Esophagus muscularis mucosa (tissue), 4 donors: ENCODE measurements around the gene ASB10. TPM values are rescaled to one million over a fixed set of nuclear protein-coding genes. Genes with fewer than 3 reads are reported as not detected.

Source experiments
- DNase-seq: peaks from one replicate; pipeline ENCODE4 v3.0.0-alpha.2; 2017; ENCODE audit errors: extremely low spot score
- H3K27ac ChIP-seq, 4 donors: fragments of 200-600 bp; sonication (generic); replicated peaks in 1 of 4; 1 replicate in 3 of 4; 2 replicates in 1 of 4; pipeline ENCODE4 v1.5.1; 2016 to 2019; ENCODE audit warnings: mild to moderate bottlenecking in 1 of 4
- H3K27me3 ChIP-seq, 4 donors: fragments of 200-600 bp; sonication (generic); one replicate each; pipeline versions ENCODE4 v1.5.1 to v1.6.0; 2016 to 2019
- H3K36me3 ChIP-seq, 4 donors: fragments of 200-600 bp; sonication (generic); one replicate each; pipeline ENCODE4 v1.5.1; 2016 to 2019
- H3K4me1 ChIP-seq, 4 donors: fragments of 200-600 bp; sonication (generic); one replicate each; pipeline ENCODE4 v1.5.1; 2016 to 2019
- H3K4me3 ChIP-seq, 4 donors: fragments of 200-600 bp; sonication (generic); 1 replicate in 2 of 4; 2 replicates in 2 of 4; pipeline ENCODE4 v1.5.1; 2016 to 2019; ENCODE audit warnings: mild to moderate bottlenecking in 4 of 4, moderate library complexity in 1 of 4
- H3K9me3 ChIP-seq, 4 donors: fragments of 200-600 bp; sonication (generic); 1 replicate in 3 of 4; 2 replicates in 1 of 4; pipeline ENCODE4 v1.5.1; 2016 to 2019
- CTCF ChIP-seq, 3 experiments: fragments of 200-600 bp in 2 of 3; fragments of 450-650 bp in 1 of 3; sonication (generic) in 2 of 3; IDR thresholded peaks; one replicate each; pipeline ENCODE4 v1.5.1; 2017 to 2019; ENCODE audit warnings: antibody characterized with exemption in 3 of 3, mild to moderate bottlenecking in 2 of 3, moderate library complexity in 1 of 3
- EP300 ChIP-seq: sonication (generic); formaldehyde crosslinking; IDR thresholded peaks from one replicate; pipeline ENCODE4 v1.6.1; 2017; ENCODE audit warnings: antibody characterized with exemption
- POLR2A ChIP-seq: fragments of 450-650 bp; IDR thresholded peaks from one replicate; pipeline ENCODE4 v1.6.1; 2017; ENCODE audit warnings: antibody characterized with exemption, moderate library complexity, mild to moderate bottlenecking, low read depth
- POLR2AphosphoS5 ChIP-seq, 2 donors: sonication (generic); formaldehyde crosslinking; IDR thresholded peaks; one replicate each; pipeline ENCODE4 v1.6.1; 2017; ENCODE audit warnings: antibody characterized with exemption in 2 of 2
- WGBS: methylation state at CpG from one replicate; pipeline ENCODE4 v1.1.5; 2018; 5-methylcytosine and 5-hydroxymethylcytosine counted together
- intact Hi-C: fragments of 100-400 bp; cut with DNase I; formaldehyde crosslinking; loops from one replicate; pipeline ENCODE4 v1.15.1; 2023
- total RNA-seq, 4 donors: library from RNA; depleted of rRNA; stranded (reverse); fragments of >200 nt; gene quantifications; one replicate each; pipeline versions ENCODE4 v1.1.0 to v1.2.1, GENCODE V29; 2016

ASB10 gene
- total RNA-seq, 4 donors from 2014 or later = not detected

GRCh38 chr7:151137076-151137675 lies 49.9 kb downstream of the ASB10 start:
- intact Hi-C loops = no loop called here
- Histone ChIP-seq H3K4me1 (peaks cover 0 to 17% (median 0%) of the 10 kb centered on the region in 4 donors), H3K36me3 (peaks cover 33 to 100% (median 90%) of the 10 kb centered on the region in 4 donors), H3K4me3 (no peak overlapping the region), H3K9me3 (no peaks in the 10 kb centered on the region), H3K27ac (no peak overlapping the region), H3K27me3 (no peaks in the 10 kb centered on the region)
- 86% methylated on average over 22 of the region's 22 CpGs for WGBS
- TF ChIP-seq POLR2A (no peak), CTCF (IDR thresholded peaks at IDR 0.05) (no peak), POLR2AphosphoS5 (IDR thresholded peaks at IDR 0.05) (no peak), EP300 (no peak)
- DNase-seq = no peak

- Histone ChIP-seq H3K27ac (no peak overlapping the region), H3K27me3 (no peaks in the 10 kb centered on the region), H3K4me1 (peaks cover 0 to 17% (median 3%) of the 10 kb centered on the region in 4 donors), H3K9me3 (no peaks in the 10 kb centered on the region), H3K36me3 (peaks cover 33 to 100% (median 90%) of the 10 kb centered on the region in 4 donors), H3K4me3 (no peak overlapping the region)
- DNase-seq = no peak
- TF ChIP-seq EP300 (no peak), CTCF (IDR thresholded peaks at IDR 0.05) (no peak), POLR2A (no peak), POLR2AphosphoS5 (IDR thresholded peaks at IDR 0.05) (no peak)
- 93% methylated on average over 28 of the region's 33 CpGs for WGBS
- intact Hi-C loops = no loop called here
Measured at GRCh38 chr7:151135866-151136843, 50.9 kb downstream of the ASB10 start.

- Histone ChIP-seq H3K4me3 (no peak overlapping the region), H3K27ac (no peak overlapping the region), H3K9me3 (no peaks in the 10 kb centered on the region), H3K4me1 (peaks cover 0 to 17% (median 3%) of the 10 kb centered on the region in 4 donors), H3K27me3 (no peaks in the 10 kb centered on the region), H3K36me3 (peaks cover 34 to 100% (median 90%) of the 10 kb centered on the region in 4 donors)
- intact Hi-C loops = no loop called here
- WGBS = 98% methylated on average over 5 of the region's 5 CpGs
- no peak for TF ChIP-seq POLR2A
- TF ChIP-seq EP300 = no peak
- no peak for DNase-seq
Measured at GRCh38 chr7:151135525-151135845, 51.6 kb downstream of the ASB10 start.

- Histone ChIP-seq H3K36me3 (peaks cover 38 to 100% (median 93%) of the 10 kb centered on the region in 4 donors), H3K4me1 (peaks cover 0 to 17% (median 3%) of the 10 kb centered on the region in 4 donors), H3K9me3 (no peaks in the 10 kb centered on the region), H3K27ac (no peak overlapping the region), H3K4me3 (no peak overlapping the region), H3K27me3 (no peaks in the 10 kb centered on the region)
- 95% methylated on average over 11 of the region's 14 CpGs for WGBS
- TF ChIP-seq CTCF (IDR thresholded peaks at IDR 0.05) (no peak), POLR2AphosphoS5 (IDR thresholded peaks at IDR 0.05) (no peak), POLR2A (no peak), EP300 (no peak)
- intact Hi-C loops = no loop called here
- DNase-seq = no peak
Measured at GRCh38 chr7:151134743-151135524, 52.1 kb downstream of the ASB10 start.
